ENCODE data around the gene LRRC23. TPM values are rescaled to one million over a fixed set of nuclear protein-coding genes. Genes with fewer than 3 reads are reported as not detected.

Gene LRRC23
- total RNA-seq, 4 donors from 2014 or later = 2.3 to 5.9 (median 4.8) TPM

DNA sequence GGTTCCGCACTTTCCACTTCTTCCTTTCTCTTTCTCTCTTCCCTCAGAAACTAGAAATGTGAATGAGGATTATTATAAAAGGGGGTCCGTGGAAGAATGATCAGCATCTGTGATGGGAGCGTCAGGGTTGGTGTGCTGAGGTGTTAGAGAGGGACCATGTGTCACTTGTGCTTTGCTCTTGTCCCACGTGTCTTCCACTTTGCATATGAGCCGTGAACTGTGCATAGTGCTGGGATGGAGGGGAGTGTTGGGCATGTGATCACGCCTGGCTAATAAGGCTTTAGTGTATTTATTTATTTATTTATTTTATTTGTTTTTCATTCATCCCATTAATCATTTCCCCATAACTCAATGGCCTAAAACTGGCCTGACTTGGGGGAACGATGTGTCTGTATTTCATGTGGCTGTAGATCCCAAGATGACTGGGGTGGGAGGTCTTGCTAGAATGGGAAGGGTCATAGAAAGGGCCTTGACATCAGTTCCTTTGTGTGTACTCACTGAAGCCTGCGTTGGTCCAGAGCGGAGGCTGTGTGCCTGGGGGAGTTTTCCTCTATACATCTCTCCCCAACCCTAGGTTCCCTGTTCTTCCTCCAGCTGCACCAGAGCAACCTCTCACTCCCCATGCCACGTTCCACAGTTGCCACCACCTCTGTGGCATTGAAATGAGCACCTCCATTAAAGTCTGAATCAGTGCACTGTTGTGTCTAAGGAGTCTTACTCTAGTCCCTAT lies 18.5 kb downstream of the LRRC23 start:
- Histone ChIP-seq H3K27me3 (no peaks in the 10 kb centered on the region), H3K9me3 (no peaks in the 10 kb centered on the region), H3K27ac (no peak overlapping the region), H3K36me3 (peaks cover 0 to 26% (median 0%) of the 10 kb centered on the region in 3 donors), H3K4me1 (peaks cover 31 to 38% (median 33%) of the 10 kb centered on the region in 3 donors), H3K4me3 (no peak overlapping the region)
- WGBS, 2 donors = 80 to 82% methylated on average over 10 of the region's 10 CpGs
- TF ChIP-seq, protein P1, sequence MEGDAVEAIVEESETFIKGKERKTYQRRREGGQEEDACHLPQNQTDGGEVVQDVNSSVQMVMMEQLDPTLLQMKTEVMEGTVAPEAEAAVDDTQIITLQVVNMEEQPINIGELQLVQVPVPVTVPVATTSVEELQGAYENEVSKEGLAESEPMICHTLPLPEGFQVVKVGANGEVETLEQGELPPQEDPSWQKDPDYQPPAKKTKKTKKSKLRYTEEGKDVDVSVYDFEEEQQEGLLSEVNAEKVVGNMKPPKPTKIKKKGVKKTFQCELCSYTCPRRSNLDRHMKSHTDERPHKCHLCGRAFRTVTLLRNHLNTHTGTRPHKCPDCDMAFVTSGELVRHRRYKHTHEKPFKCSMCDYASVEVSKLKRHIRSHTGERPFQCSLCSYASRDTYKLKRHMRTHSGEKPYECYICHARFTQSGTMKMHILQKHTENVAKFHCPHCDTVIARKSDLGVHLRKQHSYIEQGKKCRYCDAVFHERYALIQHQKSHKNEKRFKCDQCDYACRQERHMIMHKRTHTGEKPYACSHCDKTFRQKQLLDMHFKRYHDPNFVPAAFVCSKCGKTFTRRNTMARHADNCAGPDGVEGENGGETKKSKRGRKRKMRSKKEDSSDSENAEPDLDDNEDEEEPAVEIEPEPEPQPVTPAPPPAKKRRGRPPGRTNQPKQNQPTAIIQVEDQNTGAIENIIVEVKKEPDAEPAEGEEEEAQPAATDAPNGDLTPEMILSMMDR (IDR thresholded peaks at IDR 0.05) = no peak
- TF ChIP-seq POLR2A (IDR thresholded peaks at IDR 0.05) = no peak
- intact Hi-C loops (cut with DNase I) = loop anchor here (10.0 kb wide), 1 partner anchor 48 kb away; the partner anchor contains the start of gene SPSB2
- no peak for DNase-seq

DNA sequence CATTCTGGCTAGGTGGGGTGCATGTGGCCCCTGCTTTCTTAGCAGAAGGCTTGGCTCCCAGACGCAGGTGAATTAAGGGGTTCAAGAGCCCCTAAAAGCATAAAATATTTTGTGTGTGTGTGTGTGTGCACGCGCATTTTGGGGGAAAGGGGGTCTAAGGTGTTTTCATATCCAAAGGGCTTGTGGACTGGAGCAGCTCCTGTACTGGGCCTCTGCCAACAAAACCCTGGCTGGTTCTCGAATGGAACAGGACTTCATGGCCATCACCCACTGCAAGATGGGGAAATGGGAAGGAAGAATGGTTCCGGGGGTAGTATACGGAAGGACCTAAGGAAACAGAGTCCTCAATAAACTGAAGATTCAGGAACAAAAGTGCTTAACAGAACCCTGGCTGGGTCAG lies 19.2 kb downstream of the LRRC23 start:
- H3K27me3 ChIP-seq = no peaks in the 10 kb centered on the region
- H3K9me3 ChIP-seq = no peaks in the 10 kb centered on the region
- H3K36me3 ChIP-seq = peaks cover 0 to 23% (median 0%) of the 10 kb centered on the region in 3 donors
- H3K4me3 ChIP-seq = no peak overlapping the region
- intact Hi-C loops (cut with DNase I) = loop anchor here (10.0 kb wide), 1 partner anchor 49 kb away; the partner anchor contains the start of gene SPSB2
- TF ChIP-seq, protein P1 (IDR thresholded peaks at IDR 0.05) = no peak
- TF ChIP-seq POLR2A (IDR thresholded peaks at IDR 0.05) = no peak
- 23 to 40% methylated on average over 5 to 6 of the region's 6 CpGs for WGBS, 2 donors
- peak overlapping the region; percentile 91 to 99 (median 98) for H3K27ac ChIP-seq
- peaks cover 31 to 44% (median 35%) of the 10 kb centered on the region in 3 donors for H3K4me1 ChIP-seq
- DNase-seq = no peak

DNA sequence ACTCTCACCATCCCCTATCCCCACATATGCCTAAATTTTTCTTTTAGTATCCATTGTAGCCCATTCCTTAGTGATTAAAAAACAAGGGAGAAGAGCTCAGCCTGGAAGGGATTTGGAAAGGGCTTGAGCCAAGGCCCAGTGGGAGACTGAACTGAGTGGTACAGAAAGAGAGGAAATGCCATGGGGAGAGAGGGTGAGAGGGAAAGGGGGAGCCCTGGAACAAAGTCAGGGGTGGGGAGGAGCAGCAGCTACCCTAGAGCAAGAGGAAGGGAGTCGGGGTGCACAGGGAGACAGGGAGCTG lies 20.6 kb downstream of the LRRC23 start:
- intact Hi-C loops (cut with DNase I) = loop anchor here (10.0 kb wide), 1 partner anchor 50 kb away; the partner anchor contains the start of gene SPSB2
- peak overlapping the region in 3 of 4 donors; percentile 80 to 96 (median 87) for H3K4me3 ChIP-seq
- H3K36me3 ChIP-seq = peaks cover 0 to 15% (median 0%) of the 10 kb centered on the region in 3 donors
- H3K4me1 ChIP-seq = peaks cover 42 to 58% (median 48%) of the 10 kb centered on the region in 3 donors
- WGBS, 2 donors = 6 to 20% methylated on average over 1 of the region's 1 CpG
- no peaks in the 10 kb centered on the region for H3K27me3 ChIP-seq
- H3K27ac ChIP-seq = peak overlapping the region; percentile 91 to 99 (median 98)
- H3K9me3 ChIP-seq = no peaks in the 10 kb centered on the region
- DNase-seq = no peak
- TF ChIP-seq, protein P1 (IDR thresholded peaks at IDR 0.05) = no peak
- no peak for TF ChIP-seq POLR2A (IDR thresholded peaks at IDR 0.05)

DNA sequence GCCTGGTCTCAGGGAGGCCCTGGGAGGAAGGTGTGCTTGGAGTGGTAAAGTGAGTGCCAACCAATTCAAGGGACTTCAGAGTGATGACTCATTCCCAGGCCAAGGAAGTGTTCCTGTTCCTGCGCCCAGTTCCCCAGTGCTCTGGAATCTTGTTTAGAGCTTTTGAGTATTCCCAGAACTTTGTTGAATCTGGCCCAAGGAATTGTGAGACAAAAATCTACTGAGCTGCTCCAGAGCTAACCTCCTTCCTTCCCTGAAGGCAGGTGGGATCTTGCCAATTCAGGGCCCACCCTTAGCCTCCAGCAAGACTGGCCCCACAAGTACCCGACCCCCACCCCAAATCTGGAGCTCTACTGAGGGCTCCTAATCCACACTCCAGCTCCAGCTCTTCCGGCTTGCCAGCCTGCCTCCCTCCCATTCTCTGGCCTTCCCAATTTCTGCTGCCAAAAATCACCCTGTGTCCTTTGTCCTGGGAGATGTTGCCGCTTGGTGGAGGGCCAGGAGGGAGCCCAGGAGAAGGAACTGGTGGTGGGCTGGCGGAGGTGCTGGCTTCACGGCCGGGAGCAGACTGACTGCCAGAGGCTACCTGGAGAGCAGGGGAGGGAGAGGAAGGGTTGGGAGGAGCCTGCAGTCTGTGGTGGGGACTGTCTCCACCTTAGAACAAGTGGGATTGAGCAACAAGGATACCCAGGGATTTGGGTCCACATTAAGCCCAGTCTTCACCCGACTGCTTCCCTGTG lies 21.1 kb downstream of the LRRC23 start:
- 12 to 30% methylated on average over 3 to 4 of the region's 8 CpGs for WGBS, 2 donors
- Histone ChIP-seq H3K27ac (peak overlapping the region; percentile 91 to 99 (median 98)), H3K4me1 (peaks cover 47 to 63% (median 52%) of the 10 kb centered on the region in 3 donors), H3K4me3 (peak overlapping the region; percentile 10 to 96 (median 84)), H3K27me3 (no peaks in the 10 kb centered on the region), H3K36me3 (peaks cover 0 to 15% (median 0%) of the 10 kb centered on the region in 3 donors), H3K9me3 (no peaks in the 10 kb centered on the region)
- intact Hi-C loops (cut with DNase I) = loop anchor here (10.0 kb wide), 1 partner anchor 51 kb away; the partner anchor contains the start of gene SPSB2
- TF ChIP-seq, protein P1 (IDR thresholded peaks at IDR 0.05) = peak in 1 of 6 experiments; percentile 6
- TF ChIP-seq POLR2A (IDR thresholded peaks at IDR 0.05) = peak in 1 of 4 donors; percentile 19
- no peak for DNase-seq
